Measurements from ENCODE around the gene NFE2.
"Not testable (repeated sequence)": the region's sequence is repeated elsewhere in the genome, so short reads cannot be mapped to it uniquely, and the experiment has no call there.

The NFE2 gene

GRCh38 chr12:54300732-54301427 is at the start of gene NFE2:
TSS of gene NFE2 (minus strand) at chr12:54301015. CDS start at chr12:54295248, 5,767 bp downstream.
- no peak for DNase-seq (ENCODE audit: low read depth in 3 of 3)

DNA sequence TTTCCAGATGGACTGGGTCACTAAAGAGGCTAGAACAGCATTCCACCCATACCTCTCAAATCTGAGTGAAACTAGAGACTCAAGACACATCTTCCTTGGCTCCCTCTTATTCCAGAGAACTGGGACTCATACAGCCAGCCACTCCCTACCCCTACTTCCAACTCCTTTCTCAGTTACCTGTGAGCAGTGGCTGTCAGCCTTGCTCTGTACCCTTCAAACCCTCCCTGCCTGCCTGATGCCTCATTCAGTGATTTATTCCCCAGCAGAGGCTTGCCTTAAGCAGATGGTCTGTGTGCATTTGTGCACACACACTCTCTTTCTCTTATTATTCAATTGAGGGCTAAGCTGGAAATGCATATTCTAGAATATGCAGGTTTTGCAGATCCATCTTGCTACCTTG is 48.9 kb upstream of the NFE2 start:
- no peak for DNase-seq (ENCODE audit: low read depth in 3 of 3)

- no peak for DNase-seq (ENCODE audit: low read depth in 3 of 3)
Observed at GRCh38 chr12:54349036-54349435, 48.2 kb upstream of the NFE2 start.

GRCh38 chr12:54341378-54342300 is 40.8 kb upstream of the NFE2 start:
- DNase-seq (ENCODE audit: low read depth in 3 of 3), result no peak

GRCh38 chr12:54340846-54341245 is 40.0 kb upstream of the NFE2 start:
- DNase-seq (ENCODE audit: low read depth in 3 of 3), result no peak

- no peak for DNase-seq (ENCODE audit: low read depth in 3 of 3)
Observed at GRCh38 chr12:54338698-54339296, 38.0 kb upstream of the NFE2 start.

DNA sequence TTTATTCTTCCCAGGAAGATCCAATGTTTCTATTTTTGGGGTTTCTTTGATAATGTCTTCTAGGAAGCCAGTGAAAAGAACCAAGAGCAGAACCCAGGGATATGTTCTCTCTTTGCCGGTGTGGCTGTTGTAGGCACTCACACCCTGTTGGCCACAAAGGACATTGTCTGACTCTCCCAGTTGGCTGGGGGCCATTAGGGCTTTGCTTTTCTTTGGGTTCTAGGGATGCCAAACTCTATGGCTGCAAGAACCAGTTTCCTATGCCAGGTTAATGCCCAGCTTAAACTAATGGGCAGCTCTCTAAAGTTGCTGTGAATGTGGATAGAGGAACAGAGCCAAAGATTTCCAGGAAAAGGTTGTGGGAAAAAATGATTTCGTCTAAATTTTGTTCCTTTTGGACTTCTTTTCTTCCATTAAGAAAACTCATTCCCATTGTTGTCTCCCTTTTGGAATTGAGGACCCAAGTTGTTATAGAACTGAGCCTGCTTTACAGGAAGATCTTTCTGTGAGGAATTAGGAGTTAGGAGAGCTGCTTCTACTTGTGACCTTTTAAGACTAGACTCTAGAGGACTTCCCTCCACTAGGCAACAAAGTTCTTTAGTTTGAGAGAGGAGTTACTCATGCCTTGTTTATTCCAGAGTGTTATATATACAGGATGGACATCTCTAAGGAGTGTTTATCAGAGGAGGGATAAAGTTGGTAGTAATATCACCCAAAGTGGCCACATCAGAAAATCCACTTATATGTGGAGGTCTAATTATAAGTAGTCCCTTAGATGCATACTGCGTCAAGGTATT is 37.2 kb upstream of the NFE2 start:
- no peak for DNase-seq (ENCODE audit: low read depth in 3 of 3)

DNA sequence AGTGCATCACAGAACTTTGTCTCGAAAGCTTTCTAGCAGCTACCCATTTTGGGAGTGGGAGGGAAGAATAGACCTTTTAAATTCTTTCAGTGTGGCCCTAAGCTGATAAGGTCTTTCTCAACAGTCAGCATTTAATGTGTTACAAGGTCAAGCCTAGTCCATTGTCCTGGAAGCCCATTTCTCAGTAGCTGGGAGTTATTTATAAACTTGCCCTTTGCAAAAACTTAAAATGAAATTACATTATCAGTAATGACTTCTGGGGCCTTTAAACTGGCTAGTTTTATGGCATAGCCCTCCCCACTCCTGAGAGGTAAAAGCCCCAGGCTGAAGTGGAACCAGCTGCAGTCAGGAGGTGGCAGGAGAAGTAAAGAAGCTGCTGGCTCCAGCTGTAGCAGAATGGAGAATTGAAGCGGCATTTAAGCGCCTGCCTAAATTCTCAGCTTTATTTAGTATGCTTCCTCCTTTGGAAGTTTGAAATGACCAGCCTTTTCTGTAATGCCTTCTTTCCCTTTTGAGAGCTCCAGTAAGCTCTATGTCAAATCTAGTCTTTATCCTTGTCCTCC is 36.5 kb upstream of the NFE2 start:
- no peak for DNase-seq (ENCODE audit: low read depth in 3 of 3)

DNA sequence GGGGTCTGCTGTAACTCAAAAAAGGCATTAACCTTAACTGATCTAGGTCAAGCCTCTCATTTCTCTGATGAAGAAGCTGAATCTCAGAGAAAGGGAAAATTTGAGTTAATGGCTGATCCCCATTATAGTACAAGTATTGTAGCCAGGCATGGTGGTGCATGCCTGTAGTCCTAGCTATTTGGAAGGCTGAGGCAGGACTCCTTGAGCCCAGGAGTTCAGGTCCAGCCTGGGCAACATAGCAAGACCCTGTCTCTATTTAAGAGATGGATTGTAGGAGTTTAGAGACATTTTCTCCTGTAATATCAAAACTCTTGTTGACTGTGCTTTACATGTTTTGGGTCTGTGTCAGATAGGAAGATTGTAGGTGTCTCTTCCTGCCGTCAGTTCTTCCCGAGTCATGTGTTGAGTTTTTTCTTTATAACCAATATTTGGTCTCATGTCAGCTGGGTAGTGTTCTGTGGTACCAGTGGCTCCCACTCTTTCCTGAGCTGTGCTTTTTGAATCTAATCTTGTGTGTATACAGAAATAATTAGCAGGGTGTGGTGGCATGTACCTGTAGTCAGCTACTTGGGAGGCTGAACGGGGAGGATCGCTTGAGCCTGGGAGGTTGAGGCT is 32.7 kb upstream of the NFE2 start:
- DNase-seq (ENCODE audit: low read depth in 3 of 3), result no peak

DNA sequence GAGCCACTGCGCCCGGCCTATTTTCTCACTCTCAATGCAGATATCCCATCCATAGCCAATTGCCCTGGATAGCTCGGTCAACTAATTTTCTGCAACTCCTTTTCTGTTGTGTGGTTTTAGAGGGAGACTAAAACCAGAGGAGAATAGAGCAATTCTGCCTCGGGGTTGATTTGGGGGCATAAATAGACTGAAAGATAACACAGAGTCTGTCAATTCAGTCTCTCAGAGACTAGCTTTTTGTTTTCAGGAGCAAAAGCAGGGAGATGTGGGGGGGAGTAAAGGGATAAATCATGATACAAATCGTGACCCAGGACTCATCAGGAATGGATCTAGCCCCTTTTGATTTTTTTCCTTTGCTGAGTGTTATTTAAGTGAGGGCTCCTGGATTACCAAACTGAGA is 30.6 kb upstream of the NFE2 start:
- no peak for DNase-seq (ENCODE audit: low read depth in 3 of 3)

DNA sequence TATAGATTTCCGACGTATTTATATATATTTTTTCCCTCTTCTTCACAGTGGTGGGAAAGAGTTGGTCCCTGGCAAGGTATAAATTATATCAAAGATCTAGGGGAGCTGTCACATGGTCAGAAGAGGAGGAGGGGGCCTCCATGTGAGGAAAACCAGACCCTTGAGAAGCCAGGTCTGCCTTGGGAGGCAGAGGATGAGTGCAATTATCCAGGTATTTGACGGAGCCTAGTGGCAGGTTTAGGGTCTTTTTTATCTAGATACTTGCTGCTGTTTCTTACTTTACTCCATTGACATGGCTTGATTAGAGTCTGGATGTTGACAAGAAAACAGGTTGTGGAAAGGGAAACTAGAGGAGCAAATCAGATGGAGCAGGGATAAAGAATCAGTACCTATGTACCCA is 29.6 kb upstream of the NFE2 start:
- DNase-seq (ENCODE audit: low read depth in 3 of 3), result no peak

DNA sequence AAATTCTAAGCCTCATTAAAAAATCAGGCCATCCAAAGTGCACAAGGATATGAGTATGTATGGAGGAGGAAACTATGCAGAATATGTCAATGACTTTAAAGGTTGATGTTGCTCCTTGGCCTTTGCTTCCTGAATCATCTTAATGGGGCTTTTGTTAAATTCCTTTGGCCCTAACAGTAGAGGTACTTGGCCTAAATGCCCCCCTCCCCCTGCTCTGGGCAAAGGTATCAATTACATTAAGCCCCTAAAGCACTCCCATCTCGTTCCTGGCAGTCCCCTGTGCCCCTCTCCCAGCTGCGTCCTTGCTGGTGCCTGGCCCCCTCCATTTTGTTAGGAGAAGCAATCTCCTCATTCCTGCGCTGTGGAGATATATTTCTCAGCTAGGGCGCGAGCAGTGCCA is 28.9 kb upstream of the NFE2 start:
- no peak for DNase-seq (ENCODE audit: low read depth in 3 of 3)

DNA sequence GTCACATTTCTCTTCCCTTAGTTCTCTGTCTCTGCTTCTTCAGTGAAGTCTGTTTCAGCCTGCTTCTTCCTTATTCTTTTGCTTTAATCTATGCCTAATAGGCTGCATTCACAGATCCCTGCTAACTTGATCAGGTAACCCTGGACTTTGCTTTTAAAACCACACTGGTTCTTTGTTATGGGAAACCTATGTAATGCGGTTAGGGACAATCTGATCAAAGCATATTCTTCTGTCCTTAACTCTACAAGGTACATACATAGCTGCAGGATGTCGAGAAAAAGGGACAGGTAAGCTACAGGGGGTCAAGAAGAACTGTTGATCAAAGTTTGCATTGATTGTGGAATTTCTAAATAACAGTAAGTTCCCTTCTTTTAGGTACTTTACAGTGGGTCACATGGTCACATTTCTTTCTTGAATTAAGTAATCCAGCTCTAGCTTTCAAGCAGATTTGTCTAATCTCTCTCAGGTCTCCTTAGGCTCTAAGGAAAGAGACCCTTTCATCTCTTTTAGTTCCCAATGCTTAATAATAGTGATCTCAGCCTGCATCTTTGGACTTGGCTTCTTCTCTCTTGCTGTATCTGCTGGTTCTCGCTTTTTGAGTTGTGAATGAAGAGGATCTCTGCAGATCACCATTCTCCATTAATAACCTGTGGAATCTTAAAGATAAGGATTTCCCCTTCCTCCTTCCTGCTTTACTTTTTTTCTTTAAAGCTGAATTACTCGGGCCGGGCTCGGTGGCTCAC is 28.0 kb upstream of the NFE2 start:
- DNase-seq (ENCODE audit: low read depth in 3 of 3), result no peak

DNA sequence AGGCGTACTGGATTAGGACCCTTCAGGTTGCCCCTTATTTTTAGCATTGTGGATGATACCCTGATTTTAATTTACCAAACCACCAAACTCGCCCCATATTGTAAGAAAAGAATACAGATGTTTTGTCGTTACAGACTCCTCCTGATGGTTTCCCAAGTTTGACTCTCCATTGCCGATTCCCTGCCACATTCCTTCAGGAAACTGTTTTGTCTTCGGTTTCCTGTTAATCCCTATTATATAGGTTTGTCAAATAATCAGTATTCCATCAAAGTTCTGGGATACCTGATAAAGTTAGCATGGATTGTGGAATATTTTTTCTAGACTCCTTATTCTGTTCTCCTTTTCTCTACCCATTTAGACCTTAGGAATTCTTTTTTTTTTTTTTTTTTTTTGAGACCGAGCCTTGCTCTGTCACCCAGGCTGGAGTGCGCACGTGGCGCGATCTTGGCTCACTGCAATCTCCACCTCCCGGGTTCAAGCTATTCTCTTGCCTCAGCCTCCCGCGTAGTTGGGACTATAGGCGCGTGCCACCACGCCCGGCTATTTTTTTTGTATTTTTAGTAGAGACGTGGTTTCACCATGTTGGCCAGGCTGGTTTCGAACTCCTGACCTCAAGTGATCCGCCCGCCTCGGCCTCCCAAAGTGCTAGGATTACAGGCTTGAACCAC is 24.8 kb upstream of the NFE2 start:
- not testable (repeated sequence) for DNase-seq (ENCODE audit: low read depth in 3 of 3)

- DNase-seq (ENCODE audit: low read depth in 3 of 3), result peak; percentile 66 to 88 (median 87)
Observed at GRCh38 chr12:54324617-54325441, 24.0 kb upstream of the NFE2 start, which contains the start of gene COPZ1. TSS of gene COPZ1 (plus strand) at chr12:54325131. CDS start at chr12:54325164, 33 bp downstream.

DNA sequence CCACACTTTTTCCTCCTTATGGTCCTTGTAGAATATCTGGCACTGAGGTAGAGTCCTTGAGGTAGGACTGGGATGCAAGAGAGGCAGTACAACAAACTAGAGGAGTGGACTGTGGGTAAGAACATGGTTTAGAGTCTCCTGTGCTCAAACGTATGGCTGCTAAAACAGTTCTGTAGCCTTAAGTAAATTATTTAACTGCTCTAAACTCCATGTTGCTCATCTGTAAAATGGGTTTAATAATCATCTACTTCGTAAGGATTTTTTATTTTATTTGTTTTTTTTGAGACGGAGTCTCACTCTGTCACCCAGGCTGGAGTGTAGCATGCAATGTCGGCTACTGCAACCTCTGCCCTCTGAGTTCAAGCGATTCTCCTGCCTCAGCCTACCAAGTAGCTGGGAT is 20.5 kb upstream of the NFE2 start:
- DNase-seq (ENCODE audit: low read depth in 3 of 3), result no peak

DNA sequence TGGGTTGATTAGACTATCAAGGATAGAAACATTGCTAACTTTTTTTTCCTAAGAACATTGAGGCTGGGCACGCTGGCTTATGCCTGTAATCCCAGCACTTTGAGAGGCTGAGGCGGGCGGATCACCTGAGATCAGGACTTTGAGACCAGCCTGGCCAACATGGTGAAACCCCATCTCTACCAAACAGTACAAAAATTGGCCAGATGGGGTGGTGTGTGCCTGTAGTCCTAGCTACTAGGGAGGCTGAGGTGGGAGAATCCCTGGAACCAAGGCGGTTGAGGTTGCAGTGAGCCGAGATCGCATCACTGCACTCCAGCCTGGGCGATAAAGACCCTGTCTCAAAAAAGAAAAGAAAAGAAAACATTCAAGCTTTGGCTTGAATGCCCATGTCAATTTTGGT is 11.5 kb upstream of the NFE2 start:
- DNase-seq (ENCODE audit: low read depth in 3 of 3), result not testable (repeated sequence)

DNA sequence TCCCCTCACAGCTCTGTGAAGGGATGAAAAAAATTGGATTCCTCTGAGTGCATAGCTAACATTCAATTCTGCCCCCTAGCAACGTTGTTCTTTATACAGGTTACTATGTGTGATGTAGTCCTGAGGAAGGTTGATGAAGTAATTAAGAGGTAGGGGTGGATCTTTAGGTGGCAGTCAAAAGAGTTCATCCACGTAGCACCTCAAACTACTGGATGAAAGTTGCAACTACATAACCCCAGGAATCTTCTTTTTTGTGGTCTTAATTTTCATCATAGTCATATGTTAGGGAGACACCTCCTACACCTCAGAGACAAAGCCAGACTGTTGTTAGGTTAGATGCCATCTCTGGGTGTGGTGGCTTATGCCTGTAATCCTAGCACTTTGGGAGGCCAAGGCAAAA is 10.2 kb upstream of the NFE2 start:
- DNase-seq (ENCODE audit: low read depth in 3 of 3), result no peak
